ENCODE data around the gene SLIT3. TPM values are rescaled to one million over a fixed set of nuclear protein-coding genes. Genes with fewer than 3 reads are reported as not detected.

The SLIT3 gene
- total RNA-seq, 1 experiment from 2014 or later: 0.92 TPM

DNA sequence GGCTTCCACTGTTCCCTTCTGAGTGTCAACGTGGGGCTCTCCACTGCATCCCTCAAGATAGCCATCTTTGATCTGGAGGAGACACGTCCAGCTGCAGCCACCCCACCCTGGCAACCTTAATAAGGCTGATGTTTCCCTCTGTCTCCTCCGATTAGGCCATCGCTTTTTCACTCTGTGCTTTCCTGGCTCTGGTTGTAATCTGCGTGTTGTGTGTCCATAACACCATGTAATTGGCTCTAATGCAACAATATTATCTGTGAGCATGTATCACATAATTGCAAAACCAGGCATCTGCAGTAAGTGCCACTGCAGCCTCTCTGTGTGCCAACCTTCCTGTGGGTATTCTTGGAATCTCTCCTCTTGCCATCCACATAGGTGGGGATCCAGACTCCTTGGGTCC, 471.9 kb downstream of the SLIT3 start:
- no peak overlapping the region for H2BK15ac ChIP-seq (ENCODE audit: low read depth, low read length)
- no peak overlapping the region for H2BK5ac ChIP-seq (ENCODE audit: insufficient read length, low read length)
- H4K5ac ChIP-seq (ENCODE audit: insufficient read length, low read depth, low read length): no peak overlapping the region
- no peak overlapping the region for H2AK5ac ChIP-seq (ENCODE audit: insufficient read length, low read length)
- no peaks in the 10 kb centered on the region for H3K23me2 ChIP-seq (ENCODE audit: insufficient read length, low read depth, low read length, poor library complexity, severe bottlenecking)
- no peak overlapping the region for H3K4me3 Mint-ChIP-seq
- no peak overlapping the region for H3K18ac ChIP-seq (ENCODE audit: insufficient read length, low read depth, low read length)
- H3K9me3 ChIP-seq (ENCODE audit: control insufficient read depth, low read depth, low read length): no peaks in the 10 kb centered on the region
- no CpG with 5 or more reads among the region's 5 CpGs for WGBS (ENCODE audit: extremely low coverage, insufficient read length, low lambda C conversion rate)
- H3K4me2 ChIP-seq (ENCODE audit: insufficient read depth, insufficient read length, low read length): no peak overlapping the region
- H3K27me3 Mint-ChIP-seq (ENCODE audit: low read depth): peaks cover 88% of the 10 kb centered on the region
- H3K27me3 ChIP-seq (ENCODE audit: insufficient read depth, low read length): peaks cover 20% of the 10 kb centered on the region; the same call in 1 of the 2 replicates
- H4K20me1 ChIP-seq (ENCODE audit: control insufficient read depth, insufficient read depth, insufficient read length): no peaks in the 10 kb centered on the region
- no peak overlapping the region for H3K9ac ChIP-seq (ENCODE audit: extremely low read depth, insufficient read length, low read length)
- H3K36me3 Mint-ChIP-seq (ENCODE audit: insufficient read depth in 1 of 3, low read depth in 3 of 3): no peaks in the 10 kb centered on the region
- H4K91ac ChIP-seq (ENCODE audit: insufficient read length, low read depth, low read length): no peak overlapping the region
- no peak overlapping the region for H3K27ac Mint-ChIP-seq
- no peak for TF ChIP-seq CTCF (conservative IDR thresholded peaks at IDR 0.05)
- no peak overlapping the region for H2BK12ac ChIP-seq (ENCODE audit: insufficient read length, low read depth, low read length)
- no peak overlapping the region for H2AFZ ChIP-seq (ENCODE audit: low read length)
- no peaks in the 10 kb centered on the region for H3K79me1 ChIP-seq (ENCODE audit: insufficient read depth, low read depth, low read length, poor library complexity, severe bottlenecking)
- H3K4me1 ChIP-seq (ENCODE audit: insufficient read depth, low read length): peaks cover 12% of the 10 kb centered on the region
- no peak overlapping the region for H4K8ac ChIP-seq (replicated peaks; ENCODE audit: insufficient read length, low read depth, low read length)
- peaks cover 34 to 36% of the 10 kb centered on the region in 2 experiments for H3K4me1 Mint-ChIP-seq
- H3K4ac ChIP-seq (ENCODE audit: low read depth, low read length): no peak overlapping the region
- H3K9me3 Mint-ChIP-seq: no peaks in the 10 kb centered on the region; a peak in 1 of 5 replicates
- H3K56ac ChIP-seq (ENCODE audit: insufficient read length, low read depth, low read length): no peak overlapping the region
- no peak for DNase-seq
- H2BK20ac ChIP-seq (ENCODE audit: low read depth, low read length, poor library complexity, severe bottlenecking): no peak overlapping the region
- H3T11ph ChIP-seq (ENCODE audit: low read length): no peak overlapping the region
- H3K79me2 ChIP-seq (ENCODE audit: insufficient read depth, low read length): no peaks in the 10 kb centered on the region
- no peak overlapping the region for H3K27ac ChIP-seq (ENCODE audit: insufficient read length, low read depth, low read length)
- no peak overlapping the region for H3K14ac ChIP-seq (ENCODE audit: insufficient read depth, low read length)
- H3K23ac ChIP-seq (ENCODE audit: insufficient read length, low read depth, low read length): no peak overlapping the region
- H2BK120ac ChIP-seq (ENCODE audit: low read depth, low read length, poor library complexity, severe bottlenecking): no peak overlapping the region
